ENCODE measurements around the gene C2CD2. TPM values are rescaled to one million over a fixed set of nuclear protein-coding genes. Genes with fewer than 3 reads are reported as not detected.

Gene C2CD2
- total RNA-seq, result 10 to 100 TPM; 39.4 to 79.5 (median 49.4) TPM

DNA sequence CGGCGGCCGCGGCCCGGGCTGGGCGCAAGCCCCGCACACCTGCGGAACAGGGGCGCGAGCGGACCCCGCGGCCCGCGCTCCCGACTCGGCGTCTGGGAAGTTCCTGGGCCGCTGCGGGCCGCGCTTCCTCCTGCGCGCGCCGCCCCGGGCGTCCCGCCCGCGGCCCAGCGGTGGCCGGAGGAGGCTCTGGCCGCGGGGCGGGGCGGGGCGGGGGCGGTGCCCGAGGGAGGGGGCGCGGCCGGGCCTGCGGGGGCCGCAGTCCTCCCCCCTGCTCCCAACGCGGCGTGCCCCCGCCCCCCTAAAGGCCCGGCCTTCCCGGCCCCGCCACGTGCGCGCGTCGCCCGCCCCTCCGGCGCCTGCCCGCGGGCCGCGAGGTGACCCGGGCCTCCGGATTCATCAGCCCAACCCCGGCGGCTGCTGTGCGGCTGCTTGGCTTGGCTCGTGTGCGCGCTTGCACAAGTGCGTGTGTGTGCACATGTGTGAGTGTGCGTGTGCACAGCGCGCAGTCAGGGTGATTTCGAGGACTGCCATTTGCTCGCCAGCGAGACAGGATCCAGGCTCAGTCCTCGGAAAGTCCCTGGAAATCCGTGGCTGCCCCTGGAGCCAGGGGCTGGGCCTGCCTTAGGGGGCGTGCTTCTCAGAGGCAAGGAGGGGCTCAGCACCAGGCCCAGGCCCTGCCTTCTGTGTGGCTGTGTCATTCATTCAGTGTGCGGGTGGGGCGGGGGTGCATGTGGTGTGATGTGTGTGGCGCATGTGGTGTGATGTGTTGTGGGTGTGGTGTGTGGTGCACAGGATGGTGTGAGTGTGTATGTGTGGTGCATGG is at the start of gene C2CD2:
Gene C2CD2 (minus strand): TSS at position 188 of the 823 bp plus-strand sequence. CDS start 370 bp downstream, outside the sequence.
- H3K4me3 ChIP-seq (ENCODE audit: low read depth, poor library complexity, severe bottlenecking), result peak within 1 kb of the TSS; percentile 41
- DNase-seq (ENCODE audit: low spot score in 2 of 2), result no peak
- TF ChIP-seq, protein P1, sequence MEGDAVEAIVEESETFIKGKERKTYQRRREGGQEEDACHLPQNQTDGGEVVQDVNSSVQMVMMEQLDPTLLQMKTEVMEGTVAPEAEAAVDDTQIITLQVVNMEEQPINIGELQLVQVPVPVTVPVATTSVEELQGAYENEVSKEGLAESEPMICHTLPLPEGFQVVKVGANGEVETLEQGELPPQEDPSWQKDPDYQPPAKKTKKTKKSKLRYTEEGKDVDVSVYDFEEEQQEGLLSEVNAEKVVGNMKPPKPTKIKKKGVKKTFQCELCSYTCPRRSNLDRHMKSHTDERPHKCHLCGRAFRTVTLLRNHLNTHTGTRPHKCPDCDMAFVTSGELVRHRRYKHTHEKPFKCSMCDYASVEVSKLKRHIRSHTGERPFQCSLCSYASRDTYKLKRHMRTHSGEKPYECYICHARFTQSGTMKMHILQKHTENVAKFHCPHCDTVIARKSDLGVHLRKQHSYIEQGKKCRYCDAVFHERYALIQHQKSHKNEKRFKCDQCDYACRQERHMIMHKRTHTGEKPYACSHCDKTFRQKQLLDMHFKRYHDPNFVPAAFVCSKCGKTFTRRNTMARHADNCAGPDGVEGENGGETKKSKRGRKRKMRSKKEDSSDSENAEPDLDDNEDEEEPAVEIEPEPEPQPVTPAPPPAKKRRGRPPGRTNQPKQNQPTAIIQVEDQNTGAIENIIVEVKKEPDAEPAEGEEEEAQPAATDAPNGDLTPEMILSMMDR (IDR thresholded peaks at IDR 0.05), result no peak
- no peak for TF ChIP-seq POLR2A (IDR thresholded peaks at IDR 0.05)
- 29 to 36% methylated on average over 6 to 11 of the region's 85 CpGs for WGBS, 2 donors
- intact Hi-C loops (cut with DNase I; ENCODE audit: low total_unique reads), result loop anchor here (10.0 kb wide), 1 partner anchor 51 kb away; no protein-coding TSS in a partner anchor

DNA sequence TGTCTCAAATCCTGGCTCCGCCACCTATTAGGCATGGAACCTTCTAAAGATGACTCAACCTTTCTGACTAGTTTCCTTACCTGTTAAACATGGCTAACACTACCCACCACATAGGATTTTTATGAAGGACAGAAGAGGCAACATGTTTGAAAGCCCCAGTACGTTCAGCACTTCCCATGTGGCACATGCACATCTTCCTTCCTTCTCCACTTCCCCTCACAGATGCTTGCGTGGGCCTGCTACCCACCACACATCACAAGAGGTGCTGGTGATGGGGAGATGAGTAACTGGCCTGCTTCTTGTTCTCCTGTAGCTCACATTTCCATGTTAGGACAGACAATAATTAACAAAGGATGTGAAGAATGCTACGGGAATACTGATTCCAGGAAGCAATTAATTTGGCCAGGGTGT is 49.2 kb upstream of the C2CD2 start:
- intact Hi-C loops (cut with DNase I; ENCODE audit: low total_unique reads), result loop anchor here (10.0 kb wide), 1 partner anchor 48 kb away; the partner anchor contains the start of gene C2CD2
- DNase-seq (ENCODE audit: low spot score in 2 of 2), result no peak
- no peak overlapping the region for H3K4me3 ChIP-seq (ENCODE audit: low read depth, poor library complexity, severe bottlenecking)
- TF ChIP-seq, protein P1 (IDR thresholded peaks at IDR 0.05), result no peak
- no peak for TF ChIP-seq POLR2A (IDR thresholded peaks at IDR 0.05)
- 61 to 71% methylated on average over 4 of the region's 4 CpGs for WGBS, 2 donors

DNA sequence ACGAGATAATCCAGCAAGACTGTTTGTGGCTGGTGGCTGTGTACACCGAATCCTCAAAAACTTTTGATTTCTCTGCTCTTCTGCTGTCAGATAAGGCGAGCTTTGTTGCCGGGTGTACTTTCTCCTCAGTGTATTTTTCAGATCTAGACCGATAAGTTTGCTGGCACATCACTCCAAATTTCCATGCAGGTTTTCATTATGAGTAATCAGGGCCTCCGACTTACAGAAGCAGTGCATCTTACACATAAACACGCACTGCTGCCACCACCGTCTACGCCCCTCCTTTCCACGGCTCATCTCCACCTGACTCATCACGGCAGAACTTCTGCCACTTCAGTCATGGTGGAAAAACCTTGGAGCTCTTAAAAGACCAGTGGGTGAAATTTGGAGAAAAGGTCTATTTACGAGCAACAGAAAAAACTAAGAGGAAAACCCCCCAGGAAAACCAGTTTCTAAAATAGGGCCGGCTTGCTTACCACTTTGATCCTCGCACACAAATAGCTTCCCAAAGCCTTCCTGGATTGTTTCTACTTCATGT is 48.7 kb upstream of the C2CD2 start:
- intact Hi-C loops (cut with DNase I; ENCODE audit: low total_unique reads), result loop anchor here (10.0 kb wide), 1 partner anchor 48 kb away; the partner anchor contains the start of gene C2CD2
- no peak overlapping the region for H3K4me3 ChIP-seq (ENCODE audit: low read depth, poor library complexity, severe bottlenecking)
- DNase-seq (ENCODE audit: low spot score in 2 of 2), result no peak
- no peak for TF ChIP-seq POLR2A (IDR thresholded peaks at IDR 0.05)
- TF ChIP-seq, protein P1 (IDR thresholded peaks at IDR 0.05), result no peak
- 56 to 63% methylated on average over 14 of the region's 14 CpGs for WGBS, 2 donors

DNA sequence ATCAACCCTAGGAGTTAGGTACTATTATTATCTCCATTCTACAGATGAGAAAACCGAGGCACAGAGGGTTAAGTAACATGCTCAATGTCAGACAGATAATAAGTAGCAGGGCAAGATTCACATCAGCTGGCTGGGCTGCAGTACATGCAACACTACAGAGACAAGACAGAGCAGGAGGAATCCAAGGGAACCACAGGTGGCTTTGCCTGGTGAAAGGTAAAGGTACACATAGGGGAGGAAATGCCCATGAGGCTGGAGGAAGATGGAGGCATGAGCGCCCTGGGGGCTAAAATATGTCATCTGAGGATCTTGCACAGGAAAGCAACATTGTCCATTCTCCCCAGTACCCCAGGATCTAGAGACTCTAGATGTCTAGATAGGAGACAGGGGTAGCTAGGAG is 48.0 kb upstream of the C2CD2 start:
- no peak overlapping the region for H3K4me3 ChIP-seq (ENCODE audit: low read depth, poor library complexity, severe bottlenecking)
- no peak for DNase-seq (ENCODE audit: low spot score in 2 of 2)
- no peak for TF ChIP-seq POLR2A (IDR thresholded peaks at IDR 0.05)
- TF ChIP-seq, protein P1 (IDR thresholded peaks at IDR 0.05), result no peak
- 75 to 82% methylated on average over 2 of the region's 2 CpGs for WGBS, 2 donors
- intact Hi-C loops (cut with DNase I; ENCODE audit: low total_unique reads), result loop anchor here (10.0 kb wide), 1 partner anchor 47 kb away; the partner anchor contains the start of gene C2CD2

DNA sequence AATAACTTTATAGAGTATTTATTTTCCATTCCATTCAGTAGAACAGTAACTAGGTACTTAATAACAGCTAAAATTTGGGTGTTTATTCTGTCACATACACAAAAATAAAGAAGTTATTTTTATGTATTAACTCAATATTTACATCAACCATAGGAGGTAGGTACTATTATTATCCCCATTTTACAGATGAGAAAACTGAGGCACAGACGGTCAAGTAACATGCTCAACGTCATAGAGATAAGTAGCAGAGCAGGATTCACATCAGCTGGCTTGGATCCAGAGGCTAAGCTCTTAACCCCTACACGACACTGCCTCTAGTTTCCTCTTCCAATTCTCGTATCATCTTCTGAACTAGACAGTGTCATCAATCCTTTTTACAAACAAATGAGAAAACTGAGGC is 47.1 kb upstream of the C2CD2 start:
- intact Hi-C loops (cut with DNase I; ENCODE audit: low total_unique reads), result loop anchor here (10.0 kb wide), 1 partner anchor 46 kb away; the partner anchor contains the start of gene C2CD2
- no peak for DNase-seq (ENCODE audit: low spot score in 2 of 2)
- WGBS, 2 donors, result 81 to 87% methylated on average over 4 of the region's 4 CpGs
- no peak for TF ChIP-seq POLR2A (IDR thresholded peaks at IDR 0.05)
- TF ChIP-seq, protein P1 (IDR thresholded peaks at IDR 0.05), result no peak
- H3K4me3 ChIP-seq (ENCODE audit: low read depth, poor library complexity, severe bottlenecking), result no peak overlapping the region
